HG03439 (cell line): ENCODE data around the gene ANKRD35.
"Not testable (repeated sequence)": the region's sequence is repeated elsewhere in the genome, so short reads cannot be mapped to it uniquely, and the experiment has no call there.

Experiments used
- ATAC-seq: cut with Tn5 transposase; IDR thresholded peaks from one replicate; pipeline ENCODE4 v1.9.1; 2021; ENCODE audit warnings: mild to moderate bottlenecking, moderate library complexity; ENCODE audit not compliant: unreplicated experiment

The ANKRD35 gene

DNA sequence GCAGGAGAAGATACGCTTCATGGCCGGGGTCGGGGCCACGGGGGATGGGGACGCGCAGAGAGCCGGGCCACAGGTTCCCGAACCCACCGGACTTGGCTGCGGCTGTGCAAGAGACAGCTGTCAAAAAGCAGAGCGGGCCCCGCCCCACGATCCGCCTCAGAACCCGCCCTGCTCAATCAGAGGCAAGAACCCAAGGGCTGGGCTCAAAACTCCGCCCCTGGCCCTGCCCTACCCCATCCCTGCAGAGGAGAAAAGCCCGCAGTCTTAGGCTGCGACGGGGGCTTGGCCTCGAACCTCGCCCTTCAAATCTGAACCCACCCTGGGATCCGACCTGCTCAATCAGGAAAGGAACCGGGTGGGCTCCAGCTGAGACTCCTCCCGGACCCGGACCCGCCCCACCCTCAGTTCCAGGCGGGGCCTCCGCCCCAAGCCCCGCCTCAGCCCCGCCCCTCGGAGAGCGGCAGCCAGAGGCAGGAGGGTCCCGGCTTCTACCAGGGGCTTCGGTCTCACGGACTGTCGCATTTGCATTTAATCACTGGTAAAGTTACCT, at the start of gene ANKRD35:
Gene ANKRD35, minus strand, starts transcription at position 129 of the 550 bp plus-strand sequence. Its CDS starts 108 bp downstream, at position 21.
- ATAC-seq = peak; percentile 96

DNA sequence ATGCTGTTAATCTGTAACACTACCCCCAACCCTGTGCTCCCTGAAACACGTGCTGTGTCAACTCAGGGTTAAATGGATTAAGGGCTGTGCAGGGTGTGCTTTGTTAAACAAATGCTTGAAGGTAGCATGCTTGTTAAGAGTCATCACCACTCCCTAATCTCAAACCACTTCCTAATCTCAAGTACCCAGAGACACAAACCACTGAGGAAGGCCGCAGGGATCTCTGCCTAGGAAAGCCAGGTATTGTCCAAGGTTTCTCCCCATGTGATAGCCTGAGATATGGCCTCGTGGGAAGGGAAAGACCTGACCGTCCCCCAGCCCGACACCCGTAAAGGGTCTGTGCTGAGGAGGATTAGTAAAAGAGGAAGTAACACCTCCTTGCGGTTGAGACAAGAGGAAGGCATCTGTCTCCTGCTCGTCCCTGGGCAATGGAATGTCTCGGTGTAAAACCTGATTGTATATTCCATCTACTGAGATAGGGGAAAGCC, 46.9 kb upstream of the ANKRD35 start:
- ATAC-seq = not testable (repeated sequence)

DNA sequence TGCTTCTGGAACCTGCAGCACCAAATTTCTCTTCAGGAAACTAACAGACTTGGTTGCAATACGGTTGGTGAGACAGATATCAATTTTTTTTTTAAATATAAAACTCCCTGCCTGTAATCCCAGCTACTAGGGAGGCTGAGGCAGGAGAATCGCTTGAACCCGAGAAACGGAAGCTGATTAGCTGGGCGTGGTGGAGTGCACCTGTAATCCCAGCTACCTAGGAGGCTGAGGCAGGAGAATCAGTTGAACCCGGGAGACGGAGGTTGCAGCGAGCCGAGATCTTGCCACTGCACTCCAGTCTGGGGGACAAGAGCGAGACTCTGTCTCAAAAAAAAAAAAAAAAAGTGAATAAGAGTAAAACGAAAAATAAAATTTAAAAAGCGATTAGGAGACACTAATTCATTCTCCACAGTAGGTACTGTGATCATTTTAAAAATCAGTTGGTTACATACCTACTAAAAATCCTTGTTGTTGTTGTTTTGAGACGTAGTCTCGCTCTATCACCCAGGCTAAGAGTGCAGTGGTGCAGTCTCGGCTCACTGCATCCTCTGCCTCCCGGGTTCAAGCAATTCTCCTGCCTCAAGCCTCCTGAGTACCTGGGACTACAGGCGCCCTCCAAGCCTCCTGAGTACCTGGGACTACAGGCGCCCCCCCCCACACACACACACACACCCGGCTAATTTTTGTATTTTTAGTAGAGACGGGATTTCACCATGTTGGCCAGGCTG, 42.4 kb upstream of the ANKRD35 start:
- ATAC-seq = no peak

- peak; percentile 93 for ATAC-seq
Measured at GRCh38 chr1:145927063-145927886, 41.6 kb upstream of the ANKRD35 start, which contains the start of gene RBM8A. TSS of gene RBM8A (minus strand) at chr1:145927484. CDS start at chr1:145927426, 58 bp downstream.

DNA sequence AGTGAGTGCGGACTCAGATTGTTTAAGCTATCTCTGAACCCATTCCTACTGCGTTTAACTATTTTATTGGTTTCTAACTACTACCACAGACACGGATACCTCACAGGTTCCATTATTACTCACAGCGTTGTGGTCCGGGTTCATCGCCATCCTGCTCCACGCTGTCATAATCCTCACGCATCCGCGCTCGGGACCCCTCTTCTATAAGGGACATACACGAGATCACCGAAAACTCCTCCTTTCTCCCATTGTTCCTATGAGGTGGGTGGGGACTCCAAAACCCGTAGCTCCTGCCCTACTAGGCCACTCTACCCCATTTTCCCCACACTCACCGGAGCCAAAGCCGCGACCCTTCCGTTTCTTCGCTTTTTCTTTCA, 41.0 kb upstream of the ANKRD35 start:
- no peak for ATAC-seq

- no peak for ATAC-seq
Measured at GRCh38 chr1:145922266-145922665, 36.6 kb upstream of the ANKRD35 start.

- ATAC-seq = not testable (repeated sequence)
Measured at GRCh38 chr1:145920297-145920696, 34.6 kb upstream of the ANKRD35 start.

- peak; percentile 74 for ATAC-seq
Measured at GRCh38 chr1:145918992-145919939, 33.6 kb upstream of the ANKRD35 start.

DNA sequence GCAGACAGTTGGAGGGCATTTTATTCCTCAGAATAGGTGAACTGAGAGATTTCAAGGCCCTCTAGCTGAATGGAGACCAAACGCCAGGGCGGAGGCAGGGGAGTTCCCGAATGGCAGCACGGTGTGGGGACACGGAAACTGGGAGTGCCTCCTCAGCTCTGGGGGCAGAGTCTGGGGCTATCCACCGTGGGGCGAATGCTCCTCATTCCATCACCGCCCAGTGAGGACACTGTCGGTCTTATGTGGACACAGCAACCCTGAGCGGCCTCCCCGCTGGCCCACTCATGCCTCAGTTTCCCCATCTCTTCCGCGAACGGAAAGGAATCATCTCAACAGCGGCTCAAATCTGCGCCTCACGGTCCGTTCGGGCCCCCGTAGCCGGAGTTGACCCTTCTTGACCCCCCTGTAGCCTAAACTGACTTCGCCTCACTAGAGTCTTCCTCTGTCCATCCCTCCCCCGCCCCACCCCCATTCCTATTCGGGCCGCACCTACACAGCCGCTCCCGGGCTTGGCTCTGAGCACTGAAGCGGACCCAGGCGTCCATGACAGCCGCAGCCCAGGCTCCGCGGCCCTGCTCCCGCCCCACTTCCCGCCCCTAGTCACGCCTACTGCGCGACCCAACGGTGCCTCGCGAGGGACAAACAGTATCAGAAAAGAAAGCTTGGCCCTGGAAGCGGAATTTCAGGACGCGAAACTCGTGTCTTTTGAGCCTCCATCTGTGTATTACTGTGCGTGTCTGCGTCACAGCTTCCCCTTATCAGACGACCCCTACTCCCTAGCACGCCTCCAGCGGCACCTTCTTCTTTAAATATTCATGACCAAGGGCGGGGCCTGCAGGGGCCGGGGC, 32.7 kb upstream of the ANKRD35 start, which contains the start of gene PEX11B:
Gene PEX11B, minus strand, starts transcription at position 574 of the 848 bp plus-strand sequence. Its CDS starts 29 bp downstream, at position 545.
- peak; percentile 85 for ATAC-seq

DNA sequence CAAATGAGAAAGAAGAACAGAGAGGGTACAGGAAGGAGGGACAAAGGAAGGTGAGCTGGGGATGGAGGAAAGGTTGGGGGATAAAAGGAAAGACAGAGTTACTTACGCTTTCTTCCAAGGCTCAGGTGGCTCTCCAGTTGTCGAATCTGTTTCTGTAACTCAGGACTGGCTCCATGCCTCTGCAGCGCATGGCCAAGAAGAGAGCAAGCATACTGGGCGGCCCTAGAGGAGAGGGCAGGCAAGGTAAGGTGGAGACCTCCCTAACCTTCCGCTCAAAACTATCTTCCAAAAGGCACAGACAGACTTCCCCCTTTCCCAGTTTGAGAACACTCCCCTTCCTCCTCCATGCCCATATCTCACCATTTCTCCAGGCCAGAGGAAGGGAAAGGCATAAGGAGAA, 31.9 kb upstream of the ANKRD35 start:
- ATAC-seq = no peak

GRCh38 chr1:145916745-145917144, 31.1 kb upstream of the ANKRD35 start:
- no peak for ATAC-seq

GRCh38 chr1:145912128-145912641, 26.5 kb upstream of the ANKRD35 start:
- ATAC-seq = no peak

GRCh38 chr1:145908653-145909052, 23.0 kb upstream of the ANKRD35 start:
- no peak for ATAC-seq

DNA sequence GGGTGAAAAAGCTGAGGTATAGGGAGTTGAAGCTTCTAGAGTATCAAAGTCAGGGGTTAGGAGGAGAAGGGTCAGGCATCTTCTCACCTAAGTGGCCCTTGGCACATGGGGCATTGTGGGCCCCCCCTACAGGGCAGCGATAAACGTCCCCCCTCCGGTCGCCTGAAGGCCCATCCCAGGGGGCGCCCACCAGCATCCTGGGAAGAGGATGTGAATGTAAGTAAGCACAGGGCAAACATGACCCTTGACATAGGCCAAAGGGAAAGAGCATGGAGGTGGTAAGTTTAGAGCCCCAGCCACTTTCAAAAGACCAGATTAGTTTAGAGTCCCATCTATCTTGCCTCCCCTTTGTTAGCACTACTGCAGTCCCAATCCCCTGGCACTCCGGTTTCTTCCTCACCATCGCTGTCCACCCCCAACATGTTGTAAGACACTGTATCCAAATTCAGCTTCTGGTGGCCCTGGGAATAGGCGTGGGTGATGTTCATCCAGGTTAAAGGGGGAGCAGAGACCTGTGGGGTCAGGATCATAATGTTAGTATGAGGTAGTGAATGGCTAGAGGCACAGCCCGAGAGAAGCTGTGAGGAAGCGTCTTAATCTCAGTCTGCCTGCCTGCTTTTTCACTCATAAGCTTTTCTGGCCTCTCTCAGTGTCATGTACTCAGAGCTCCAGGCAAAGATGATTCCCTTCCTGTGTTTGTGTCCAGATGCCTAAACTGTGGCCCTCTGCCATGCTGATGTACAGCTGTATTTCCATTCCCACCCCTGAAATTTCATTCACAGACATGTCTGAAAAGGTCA, 21.5 kb upstream of the ANKRD35 start:
- ATAC-seq = no peak

- ATAC-seq = no peak
Measured at GRCh38 chr1:145901312-145902021, 15.8 kb upstream of the ANKRD35 start.

DNA sequence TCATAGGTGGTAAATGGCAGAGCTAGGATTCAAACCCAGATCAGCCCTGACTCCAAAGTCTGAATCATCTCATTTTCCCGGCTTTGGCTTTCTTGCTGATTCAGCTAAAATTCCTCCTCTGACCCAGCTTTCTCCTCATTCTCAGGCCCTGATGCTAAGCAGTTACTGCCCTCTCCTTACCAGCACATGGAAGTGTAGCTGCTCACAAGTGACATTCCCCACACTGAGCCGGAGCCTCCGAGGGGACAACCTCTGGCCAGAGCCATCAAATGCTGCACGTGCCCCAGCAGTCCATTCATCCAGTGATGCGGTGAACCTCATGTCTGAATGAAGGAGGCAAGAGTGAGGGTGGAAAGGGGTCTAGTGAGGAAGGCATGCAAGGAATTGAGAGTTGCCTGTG, 13.1 kb upstream of the ANKRD35 start:
- no peak for ATAC-seq

GRCh38 chr1:145897969-145898368, 12.3 kb upstream of the ANKRD35 start:
- ATAC-seq = no peak

DNA sequence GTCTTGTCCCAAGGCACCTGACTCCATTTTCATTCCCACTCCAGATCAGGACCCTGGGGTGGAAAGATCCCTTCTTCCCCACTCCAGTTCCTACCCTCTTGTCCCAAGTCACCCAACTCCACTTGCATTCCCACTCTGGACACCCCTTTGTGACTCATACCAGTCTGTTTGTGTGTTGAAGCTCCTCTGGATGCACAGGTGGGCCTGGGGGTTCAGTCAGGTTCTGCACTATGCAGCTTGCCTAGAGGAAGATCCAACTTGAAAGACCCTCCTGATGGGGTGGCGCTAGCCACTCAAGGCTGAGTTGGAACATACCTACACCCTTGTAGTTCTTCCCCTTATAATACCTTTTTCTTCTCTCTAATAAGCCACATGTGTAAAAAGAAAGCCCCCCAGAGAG, 9.8 kb upstream of the ANKRD35 start:
- no peak for ATAC-seq
